Left hindlimb (tissue), 1 donor: ENCODE data around the gene PPT2.

Experiments
- DNase-seq: peaks from one replicate; pipeline ENCODE4 v3.0.0-alpha.2; 2018

PPT2 gene

DNA sequence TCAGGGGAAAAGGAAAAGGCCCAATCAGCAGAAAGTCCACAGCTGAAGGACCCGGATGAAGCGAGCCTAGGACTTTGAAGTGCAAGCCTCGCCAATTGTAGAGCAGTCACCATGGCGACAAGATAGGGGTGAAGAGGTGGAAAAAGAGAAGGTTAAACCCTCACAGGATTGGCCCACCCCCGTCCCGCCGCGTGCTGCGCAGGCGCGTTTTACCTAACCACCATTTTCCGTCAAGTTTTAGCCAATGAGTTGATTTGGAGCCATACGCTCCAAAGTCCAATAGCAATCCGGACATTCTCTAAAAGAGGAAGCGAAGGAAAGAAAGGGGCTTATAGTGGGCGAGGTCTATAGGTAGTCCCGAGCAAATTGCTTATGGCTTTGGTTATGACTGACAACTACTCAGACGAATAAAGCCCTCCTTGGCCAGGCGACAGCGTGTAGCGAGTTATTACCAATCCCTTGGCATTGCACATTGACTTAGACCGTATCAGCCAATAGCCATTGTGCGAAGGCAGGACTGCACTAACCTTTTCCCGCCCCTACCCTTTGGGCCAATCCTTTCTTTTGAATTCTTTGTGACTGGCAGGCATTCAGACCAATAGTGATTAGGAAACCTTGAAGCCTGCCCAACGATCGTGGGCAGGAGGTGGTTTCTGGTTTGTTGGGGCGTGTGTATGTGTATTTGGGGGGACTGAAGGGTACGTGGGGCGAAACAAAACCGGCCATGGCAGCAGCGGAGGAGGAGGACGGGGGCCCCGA, 24.0 kb downstream of the PPT2 start, which contains the start of gene RNF5:
RNF5 (plus strand) TSS at position 618 of the 759 bp plus-strand sequence; CDS start at position 725, 107 bp downstream.
- peak; percentile 99 for DNase-seq

DNA sequence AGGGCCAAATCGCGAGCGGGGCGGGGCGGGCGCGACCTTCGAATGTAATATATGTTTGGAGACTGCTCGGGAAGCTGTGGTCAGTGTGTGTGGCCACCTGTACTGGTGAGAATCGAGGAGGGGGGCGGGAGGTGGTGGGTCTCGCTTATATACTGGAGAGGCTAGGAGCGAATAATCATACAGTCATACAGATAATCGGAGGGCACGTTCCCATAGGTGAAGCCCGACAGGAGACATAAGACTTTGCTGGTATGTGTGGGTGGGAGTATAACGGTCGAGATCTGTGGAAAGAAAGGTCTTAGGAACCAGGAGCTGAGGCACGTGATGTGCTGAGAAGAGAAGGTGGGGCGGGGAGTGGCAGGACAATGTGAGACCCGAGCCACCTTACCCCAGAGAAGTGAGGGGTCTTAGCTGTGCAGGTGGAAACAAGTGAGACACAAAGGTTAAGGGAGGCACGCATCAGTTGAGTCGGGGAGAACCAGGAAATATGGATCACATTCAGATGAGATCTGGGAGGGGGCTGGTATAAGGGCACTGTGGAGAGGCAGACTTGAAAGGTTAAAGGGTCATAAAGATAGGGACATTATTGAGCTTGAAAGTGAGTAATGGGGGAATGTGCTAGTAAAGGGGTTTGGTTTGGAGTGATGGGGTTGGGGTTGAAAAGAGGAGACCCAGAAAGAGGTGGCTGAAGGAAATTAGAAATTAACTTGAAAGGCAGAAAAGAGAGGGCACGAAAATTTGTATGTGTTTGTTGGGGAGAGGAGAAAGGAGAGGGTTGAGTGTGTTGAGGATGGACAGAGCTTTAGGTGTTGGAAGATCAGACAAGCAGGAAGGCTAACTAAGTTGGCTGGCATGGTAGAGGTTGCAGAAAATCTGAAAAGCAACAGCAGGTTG, 24.9 kb downstream of the PPT2 start:
- no peak for DNase-seq

- DNase-seq: no peak
Measured at GRCh38 chr6:32179766-32180405, 25.9 kb downstream of the PPT2 start.

GRCh38 chr6:32181148-32181702, 27.3 kb downstream of the PPT2 start:
- no peak for DNase-seq

DNA sequence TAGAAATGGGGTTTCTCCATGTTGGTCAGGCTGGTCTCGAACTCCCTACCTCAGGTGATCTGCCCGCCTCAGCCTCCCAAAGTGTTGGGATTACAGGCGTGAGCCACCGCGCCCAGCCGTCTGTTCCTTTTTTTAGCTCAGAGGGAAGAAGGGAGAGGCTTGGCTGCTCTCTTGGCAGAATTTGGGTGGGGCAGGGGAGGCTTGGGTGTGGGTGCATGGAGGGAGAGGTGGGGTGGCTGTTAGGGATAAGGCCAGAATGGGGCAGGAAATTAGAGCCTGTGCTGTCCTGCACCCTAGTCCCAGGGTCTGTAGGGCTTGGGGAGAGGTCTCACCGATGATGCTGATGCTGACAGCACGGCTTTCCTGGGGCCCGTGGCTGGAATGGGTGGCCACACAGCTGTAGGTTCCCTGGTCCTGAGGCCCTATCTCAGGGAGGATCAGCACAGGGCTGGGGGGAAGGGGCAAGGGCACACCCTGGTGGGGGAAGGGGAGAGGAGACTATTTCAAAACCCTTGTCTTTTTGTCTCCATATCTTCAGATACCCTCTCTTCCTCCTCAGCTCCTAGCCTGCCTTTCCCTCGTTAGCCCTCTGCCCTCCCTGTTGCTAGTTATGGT, 28.1 kb downstream of the PPT2 start:
- DNase-seq: no peak

DNA sequence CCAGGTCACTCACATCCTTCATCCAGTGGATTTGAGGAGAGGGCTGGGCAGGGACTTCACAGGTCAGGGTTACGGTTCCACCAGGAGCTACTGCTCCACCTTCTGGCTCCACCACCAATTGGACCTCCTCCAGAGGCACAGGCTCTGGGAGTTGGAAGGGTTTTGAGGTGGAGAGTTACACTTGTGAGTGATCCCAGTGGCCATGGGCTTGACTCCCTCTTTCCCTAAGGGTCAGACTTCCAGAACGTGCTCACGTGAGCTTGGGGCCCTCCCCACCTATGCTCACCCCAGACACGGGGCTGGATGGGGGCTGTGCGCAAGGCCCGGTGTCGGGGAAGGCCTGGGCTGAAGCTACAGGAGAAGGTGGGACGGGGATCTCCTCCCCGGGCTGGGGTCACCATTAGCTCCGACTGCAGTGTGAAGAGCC, 28.6 kb downstream of the PPT2 start:
- no peak for DNase-seq

DNA sequence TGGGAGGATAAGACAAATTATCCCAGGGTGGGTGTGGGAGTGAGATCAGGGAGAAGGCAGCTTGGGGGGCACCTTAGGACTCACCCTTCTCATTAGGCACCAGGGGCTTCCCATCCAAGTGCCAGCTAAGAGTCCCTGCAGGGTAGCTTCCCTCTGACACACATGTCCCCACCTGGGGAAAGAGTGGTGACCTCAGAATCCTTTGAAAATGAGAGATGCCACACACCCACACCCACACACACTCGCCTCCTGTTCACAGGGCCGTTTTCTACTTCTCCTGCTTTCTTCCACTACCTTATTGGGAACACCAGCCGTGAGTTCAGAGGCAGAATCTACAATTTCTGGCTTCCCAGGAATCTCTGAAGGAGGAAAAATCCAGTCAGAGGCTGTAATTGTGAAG, 29.1 kb downstream of the PPT2 start:
- no peak for DNase-seq

DNA sequence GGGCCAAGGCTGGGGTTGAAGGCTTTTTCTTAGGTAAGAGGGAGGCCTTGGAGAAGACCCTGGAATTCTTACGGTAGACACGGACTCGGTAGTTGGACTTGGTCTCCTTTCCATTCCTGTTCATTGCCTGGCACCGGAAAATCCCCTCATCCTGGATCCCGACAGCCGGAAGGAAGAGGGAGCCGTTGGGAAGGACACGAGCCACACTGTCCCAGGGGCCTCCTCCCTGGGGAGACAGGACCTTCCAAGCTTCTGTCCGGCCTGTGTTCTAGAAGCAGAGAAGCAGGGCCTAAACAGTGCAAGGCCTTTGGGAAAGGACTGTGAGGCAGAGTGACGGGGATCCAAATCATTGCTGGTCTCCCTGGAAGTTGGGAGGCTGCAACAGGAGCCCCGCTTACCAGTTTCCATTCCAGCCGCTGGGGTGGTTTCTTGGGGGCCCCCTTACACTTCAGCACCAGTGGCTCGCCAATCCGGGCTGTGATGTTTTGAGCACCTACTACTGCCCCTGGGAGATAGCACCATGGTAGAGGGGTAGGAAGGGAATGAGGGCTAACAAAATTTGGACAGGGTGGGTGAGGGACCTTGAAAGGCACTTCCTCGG, 29.6 kb downstream of the PPT2 start:
- DNase-seq: no peak

DNA sequence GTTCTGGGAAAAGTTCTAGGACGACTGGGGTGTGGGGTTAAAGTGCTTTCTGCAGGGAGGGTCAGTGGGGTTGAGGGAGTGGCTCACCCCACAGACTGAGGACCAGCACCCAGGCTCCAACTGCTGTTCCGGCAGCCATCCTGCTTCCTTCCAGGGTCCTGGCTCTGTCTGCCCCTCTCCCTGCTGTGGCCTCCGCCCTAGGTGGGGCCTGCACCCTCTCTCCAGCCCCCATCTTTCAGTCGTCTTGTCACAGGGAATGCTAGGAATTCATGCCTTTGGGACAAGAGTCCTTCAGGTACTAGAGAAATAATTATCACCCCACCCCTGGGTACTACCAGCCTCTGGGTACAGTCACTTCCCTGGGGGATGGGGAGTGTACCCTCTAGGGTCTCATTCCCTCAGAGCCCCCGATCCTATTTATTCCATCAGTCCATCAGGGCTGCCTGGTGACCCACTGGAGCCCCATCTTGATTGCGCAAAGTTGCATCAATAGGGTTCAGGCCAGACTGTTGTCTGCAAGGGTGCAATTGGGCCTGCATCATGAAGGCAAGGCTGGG, 30.2 kb downstream of the PPT2 start, which contains the start of gene AGER:
AGER (minus strand) TSS at position 170 of the 557 bp plus-strand sequence; CDS start at position 139, 31 bp downstream.
- no peak for DNase-seq

DNA sequence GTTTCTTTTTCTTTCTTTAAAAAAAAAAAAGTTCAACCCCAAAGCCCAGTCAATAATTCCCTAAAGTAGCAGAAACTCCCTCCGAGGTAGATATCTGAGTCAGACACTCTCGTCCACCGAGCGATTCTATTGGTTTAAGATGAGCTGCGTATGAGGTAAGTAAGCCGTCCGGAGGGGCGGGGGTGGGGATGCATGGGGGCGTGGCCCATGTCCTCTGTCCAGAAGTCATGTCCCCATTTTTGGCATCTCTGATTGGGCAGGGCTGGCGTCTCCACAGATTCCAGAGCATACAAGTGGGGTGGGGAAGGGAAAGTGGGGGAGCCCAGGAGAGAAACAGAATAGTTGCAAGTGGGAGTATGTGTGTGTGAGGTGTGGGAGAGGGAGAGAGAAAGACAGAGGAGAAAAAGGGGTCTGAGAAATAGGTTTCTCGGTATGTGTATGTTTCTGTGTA, 31.8 kb downstream of the PPT2 start:
- DNase-seq: peak; percentile 81

DNA sequence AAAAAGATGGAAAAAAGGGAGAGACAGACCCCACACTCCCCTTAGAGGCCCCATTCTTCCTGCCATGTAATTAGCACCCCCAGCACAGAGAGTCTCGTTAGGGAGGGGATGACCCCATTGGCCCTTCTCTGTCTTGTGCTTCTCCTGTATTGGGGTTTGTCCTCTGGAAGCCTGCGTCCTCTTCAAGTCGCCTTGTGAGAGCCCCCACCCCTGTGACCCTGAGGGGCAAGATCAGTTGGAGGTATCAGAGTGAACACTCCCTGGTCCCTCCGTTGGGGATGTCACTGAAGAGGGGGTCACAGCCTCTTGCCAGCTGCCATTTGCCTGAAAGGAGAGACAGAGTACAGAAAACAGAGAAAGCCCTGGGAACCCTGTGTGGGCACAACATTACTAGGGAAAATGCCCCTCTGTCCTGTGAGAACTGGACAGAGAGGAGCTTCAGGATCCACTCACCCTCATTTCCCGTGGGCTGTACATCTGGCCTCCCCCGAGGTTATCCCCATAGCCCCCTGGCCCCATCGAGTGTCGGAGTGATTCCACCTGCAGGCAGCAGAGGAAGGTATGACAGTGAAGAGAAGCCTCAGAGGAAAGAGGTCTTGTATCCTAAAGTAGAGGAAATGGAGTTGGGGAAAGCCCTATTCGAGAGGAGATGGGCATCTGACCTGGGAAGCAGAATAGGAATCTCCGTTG, 32.4 kb downstream of the PPT2 start:
- peak; percentile 21 for DNase-seq

DNA sequence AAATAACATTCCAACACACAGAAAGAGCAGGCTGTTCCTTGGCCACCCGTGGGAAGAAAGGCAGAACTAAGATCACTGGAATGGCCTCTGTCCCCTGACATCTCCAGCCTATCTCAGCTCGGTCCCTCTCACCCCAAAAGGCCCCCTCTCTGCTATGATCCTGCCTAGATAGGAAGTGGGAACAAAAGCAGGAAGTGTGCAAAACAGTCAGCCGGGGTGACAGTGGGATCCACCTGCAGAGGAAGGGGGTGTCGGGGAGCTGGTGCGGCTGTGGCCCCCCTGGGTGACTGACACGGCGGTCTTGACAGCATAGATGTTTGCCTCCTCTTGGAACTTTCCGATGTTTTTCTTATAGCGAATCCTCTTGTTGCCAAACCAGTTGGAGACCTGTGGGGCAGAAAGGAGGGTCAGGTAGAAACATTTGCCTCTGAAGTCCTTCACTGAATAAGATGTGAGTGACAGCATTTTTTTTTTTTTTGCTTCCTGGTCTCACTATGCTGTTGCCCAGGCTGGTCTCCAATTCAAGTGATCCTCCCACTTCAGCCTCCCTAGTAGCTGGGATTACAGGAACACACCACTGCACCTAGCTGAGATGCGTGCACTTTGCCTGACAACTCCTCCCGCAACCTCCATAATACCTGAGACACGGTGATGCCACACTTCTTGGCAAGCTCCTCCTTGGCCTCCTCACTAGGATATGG, 33.2 kb downstream of the PPT2 start:
- DNase-seq: no peak

DNA sequence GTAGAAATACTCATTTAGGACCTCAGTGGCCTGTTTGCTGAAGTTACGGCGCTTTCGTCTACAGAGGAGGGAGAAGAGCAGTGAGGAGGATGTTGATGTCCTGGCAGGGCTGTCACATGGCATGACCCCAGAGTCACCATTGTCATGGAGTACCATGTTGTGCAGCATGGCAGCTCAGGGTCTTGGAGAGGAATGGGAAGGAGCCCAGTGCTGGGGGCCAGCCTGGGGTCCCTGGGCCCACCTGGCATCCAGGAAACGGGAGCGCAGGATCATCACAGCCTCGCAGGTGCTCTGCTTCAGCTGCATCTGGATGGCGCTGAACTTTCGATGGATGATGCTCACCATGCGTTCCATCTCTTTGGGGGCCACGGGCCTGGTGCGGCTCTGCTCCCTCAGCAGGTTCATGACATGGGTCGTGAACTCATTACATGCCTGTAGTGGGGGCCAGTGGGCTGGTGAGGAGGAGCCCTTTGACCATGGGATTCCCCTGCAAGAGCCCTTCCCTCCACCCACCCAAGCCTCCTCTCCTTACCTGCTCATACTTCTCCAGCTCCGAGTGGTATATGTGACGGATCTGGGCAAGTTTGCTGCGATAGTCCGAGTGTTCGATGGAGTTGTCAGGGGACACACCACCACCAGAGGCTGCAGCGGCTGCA, 33.9 kb downstream of the PPT2 start:
- peak; percentile 43 for DNase-seq

GRCh38 chr6:32188381-32189068, 34.6 kb downstream of the PPT2 start:
- DNase-seq: no peak

- DNase-seq: no peak
Measured at GRCh38 chr6:32189069-32189741, 35.3 kb downstream of the PPT2 start.

DNA sequence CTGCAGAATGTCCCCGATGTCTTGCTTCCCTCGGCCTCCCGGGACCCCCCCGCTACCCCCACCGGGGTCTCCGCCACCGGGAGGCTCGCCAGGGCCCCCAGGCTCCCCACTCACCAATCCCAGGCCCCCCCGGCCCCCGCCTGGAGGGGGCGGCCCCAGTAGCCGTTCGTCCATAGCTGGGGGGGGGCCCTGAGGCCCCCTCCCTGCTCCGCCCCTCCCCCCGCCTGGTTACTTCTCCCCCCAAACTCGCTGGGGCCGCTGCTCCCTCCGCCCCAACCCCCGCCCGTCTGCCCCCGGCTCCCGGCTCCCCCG, 35.8 kb downstream of the PPT2 start:
- DNase-seq: no peak

- DNase-seq: peak; percentile 98
Measured at GRCh38 chr6:32190054-32190851, 36.3 kb downstream of the PPT2 start, which contains the start of gene PBX2. Gene PBX2 (minus strand): TSS chr6:32190202. CDS start chr6:32189915, 287 bp downstream.
